Esophagus (tissue), 2 donors: Measurements from ENCODE around the gene C12orf76. TPM values are rescaled to one million over a fixed set of nuclear protein-coding genes. Genes with fewer than 3 reads are reported as not detected.
A peak's percentile ranks its signal among the peaks of the same experiment; 100 is the strongest.
"Not testable (repeated sequence)": the region's sequence is repeated elsewhere in the genome, so short reads cannot be mapped to it uniquely, and the experiment has no call there.

Source experiments
- H3K27ac ChIP-seq, 2 donors: one replicate each; pipeline ENCODE4 v1.5.1; 2013; ENCODE audit warnings: low read depth in 2 of 2, mild to moderate bottlenecking in 2 of 2, inconsistent platforms in 1 of 2, low read length in 1 of 2, moderate library complexity in 1 of 2
- H3K27me3 ChIP-seq, 2 donors: one replicate each; pipeline ENCODE4 v1.6.1; 2013; ENCODE audit warnings: low read length in 2 of 2, control low read depth in 1 of 2, mild to moderate bottlenecking in 1 of 2; ENCODE audit not compliant: insufficient read depth in 2 of 2, control insufficient read depth in 1 of 2
- H3K36me3 ChIP-seq, 2 donors: one replicate each; pipeline ENCODE4 v1.6.1; 2013; ENCODE audit warnings: low read length in 1 of 2; ENCODE audit not compliant: control insufficient read depth in 2 of 2, insufficient read depth in 2 of 2
- H3K4me1 ChIP-seq, 2 donors: one replicate each; pipeline ENCODE4 v1.6.1; 2013; ENCODE audit warnings: low read length in 1 of 2; ENCODE audit not compliant: control insufficient read depth in 2 of 2, insufficient read depth in 2 of 2
- H3K4me3 ChIP-seq, 2 donors: one replicate each; pipeline ENCODE4 v1.5.1; 2013; ENCODE audit warnings: low read length in 2 of 2, mild to moderate bottlenecking in 2 of 2, low read depth in 1 of 2, moderate library complexity in 1 of 2
- H3K9me3 ChIP-seq, 2 donors: one replicate each; pipeline ENCODE4 v1.6.1; 2013; ENCODE audit warnings: mild to moderate bottlenecking in 2 of 2, low read depth in 1 of 2, low read length in 1 of 2, moderate library complexity in 1 of 2; ENCODE audit not compliant: control insufficient read depth in 2 of 2, insufficient read depth in 1 of 2
- WGBS, 2 donors: extraction: QIAGEN DNeasy Blood & Tissue Kit; methylation state at CpG; one replicate each; pipeline ENCODE4 v1.1.7; 2013; 5-methylcytosine and 5-hydroxymethylcytosine counted together
- polyA plus RNA-seq, 2 donors: library from polyadenylated mRNA; stranded (reverse); fragments of 200-250 nt; gene quantifications; one replicate each; pipeline ENCODE4 v1.2.3, GENCODE V29; 2013
- donor health status: healthy with polysubstance abuse.
- donor health status: Bipolar disorder and iron deficiency.

The C12orf76 gene, protein sequence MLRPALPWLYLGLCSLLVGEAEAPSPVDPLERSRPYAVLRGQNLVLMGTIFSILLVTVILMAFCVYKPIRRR
- polyA plus RNA-seq, result 1 to 10 TPM; 4.1 to 4.9 TPM

DNA sequence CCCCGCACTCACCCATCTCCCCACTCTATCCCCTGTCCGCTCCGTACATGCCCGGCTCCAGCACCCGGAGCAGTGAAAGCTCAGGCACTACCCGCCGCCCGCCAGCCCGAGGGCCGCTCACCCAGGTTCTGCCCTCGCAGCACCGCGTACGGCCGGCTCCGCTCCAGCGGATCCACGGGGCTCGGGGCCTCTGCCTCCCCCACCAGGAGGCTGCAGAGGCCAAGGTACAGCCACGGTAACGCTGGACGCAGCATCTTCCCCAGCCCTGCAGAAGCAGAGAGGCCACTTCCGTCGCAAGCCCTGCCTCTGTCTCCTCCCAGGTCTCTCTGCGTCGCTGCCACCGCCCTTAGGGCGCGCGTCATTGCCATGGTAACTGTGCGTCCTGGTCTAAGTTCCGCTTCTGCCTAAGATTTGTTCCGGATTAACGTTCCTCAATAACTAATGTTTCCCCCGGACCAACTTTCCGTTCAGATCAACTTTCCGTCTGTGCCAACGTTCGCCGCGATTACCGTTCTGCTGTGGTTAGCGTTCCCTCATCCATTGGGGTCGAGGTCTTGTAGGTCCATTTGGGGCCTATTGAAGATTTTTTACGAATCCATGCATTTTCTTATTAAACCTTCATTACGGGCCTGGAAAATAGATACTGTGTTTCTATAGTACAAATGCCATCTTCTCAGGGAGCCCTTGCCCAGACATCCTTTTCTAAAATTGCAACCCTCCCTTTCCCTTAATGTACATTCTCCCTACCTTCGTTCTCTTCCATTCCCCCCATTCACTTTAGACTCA is at the start of gene C12orf76:
C12orf76 (minus strand) TSS at position 281 of the 786 bp plus-strand sequence; CDS start at position 254, 27 bp downstream.
- Histone ChIP-seq H3K36me3 (no peaks in the 10 kb centered on the region), H3K27me3 (no peaks in the 10 kb centered on the region), H3K27ac (peak within 1 kb of the TSS; percentile 64 to 88), H3K9me3 (no peaks in the 10 kb centered on the region), H3K4me1 (peaks cover 2 to 3% of the 10 kb centered on the region in 2 donors), H3K4me3 (peak within 1 kb of the TSS; percentile 80 to 81)
- 2% methylated on average over 38 to 47 of the region's 47 CpGs for WGBS, 2 donors

DNA sequence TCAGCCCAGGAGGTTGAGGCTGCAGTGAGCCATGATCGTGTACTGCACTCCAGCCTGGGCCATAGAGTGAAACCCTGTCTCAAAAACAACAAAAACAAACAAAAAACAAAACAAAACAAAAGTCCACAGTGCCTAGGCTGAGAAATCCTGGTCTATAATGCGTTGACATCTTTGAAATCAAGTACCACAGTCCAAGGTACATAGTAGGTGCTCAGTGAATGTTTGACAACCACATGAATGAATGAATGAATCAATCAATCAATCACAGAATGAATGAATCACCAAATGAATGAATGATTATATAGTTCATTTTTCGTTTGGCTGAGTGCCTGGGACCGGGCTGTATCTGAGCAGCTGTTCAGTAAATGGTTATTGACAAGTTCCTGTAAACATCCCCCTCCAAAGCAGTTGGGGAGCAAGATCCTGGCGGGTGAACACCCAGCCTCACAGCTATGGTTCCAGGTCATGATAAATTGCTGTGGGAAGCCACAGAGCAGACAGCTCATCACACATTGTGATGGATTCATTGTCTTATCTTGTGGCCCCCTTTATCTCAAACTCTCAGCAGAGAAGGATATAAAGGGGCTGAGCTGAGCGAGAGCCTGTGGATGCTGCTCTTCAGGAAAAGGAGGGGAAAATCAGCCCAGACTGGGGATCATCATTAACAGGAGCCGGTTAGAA is 45.4 kb upstream of the C12orf76 start:
- Histone ChIP-seq H3K27me3 (no peaks in the 10 kb centered on the region), H3K36me3 (no peaks in the 10 kb centered on the region), H3K27ac (no peak overlapping the region), H3K4me3 (no peak overlapping the region), H3K9me3 (no peaks in the 10 kb centered on the region), H3K4me1 (no peaks in the 10 kb centered on the region)
- 52% methylated on average over 7 of the region's 7 CpGs for WGBS, 2 donors

- Histone ChIP-seq H3K4me1 (no peaks in the 10 kb centered on the region), H3K27me3 (no peaks in the 10 kb centered on the region), H3K27ac (no peak overlapping the region), H3K9me3 (no peaks in the 10 kb centered on the region), H3K4me3 (no peak overlapping the region), H3K36me3 (no peaks in the 10 kb centered on the region)
- 77 to 80% methylated on average over 3 of the region's 3 CpGs for WGBS, 2 donors
Observed at GRCh38 chr12:110091136-110091711, 42.9 kb upstream of the C12orf76 start.

DNA sequence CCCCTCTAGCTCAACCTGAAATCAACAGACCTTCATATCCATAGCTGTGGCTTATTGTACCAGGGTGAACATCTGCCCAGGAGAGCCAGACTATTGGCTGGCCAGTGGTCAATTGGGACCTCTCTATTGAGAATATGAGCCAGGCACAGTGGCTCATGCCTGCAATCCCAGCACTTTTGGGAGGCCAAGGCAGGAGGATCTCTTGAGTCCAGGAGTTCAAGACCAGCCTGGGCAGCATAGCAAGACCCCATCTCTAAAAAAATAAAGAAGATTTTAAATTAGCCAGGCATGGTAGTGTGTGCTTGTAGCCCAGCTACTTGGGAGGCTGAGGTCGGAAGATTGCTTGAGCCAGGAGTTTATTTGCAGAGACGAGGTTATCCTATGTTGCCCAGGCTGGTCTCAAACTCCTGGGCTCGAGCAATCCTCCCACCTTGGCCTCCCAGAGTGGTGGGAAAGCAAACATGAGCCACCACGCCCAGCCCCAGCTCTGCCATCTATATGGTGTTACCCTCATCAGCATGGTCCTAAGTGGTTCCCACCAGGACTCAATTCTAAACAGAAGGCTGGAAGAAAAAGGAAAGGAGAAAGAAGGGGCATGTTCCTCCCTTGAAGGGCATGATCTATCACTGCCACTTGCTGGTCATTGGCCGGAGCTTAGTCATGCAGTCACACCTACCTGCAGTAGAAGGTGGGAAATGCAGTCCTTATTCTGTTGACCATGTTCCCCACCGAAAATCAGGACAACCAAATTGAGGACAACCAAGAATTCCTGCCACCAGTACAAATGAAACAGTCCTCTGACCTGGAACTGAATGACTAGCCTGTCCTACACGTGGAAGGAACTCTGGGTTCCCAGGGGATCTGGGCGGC is 42.2 kb upstream of the C12orf76 start:
- Histone ChIP-seq H3K27ac (no peak overlapping the region), H3K4me1 (no peaks in the 10 kb centered on the region), H3K27me3 (no peaks in the 10 kb centered on the region), H3K9me3 (no peaks in the 10 kb centered on the region), H3K36me3 (no peaks in the 10 kb centered on the region), H3K4me3 (no peak overlapping the region)
- WGBS, 2 donors, result 74 to 79% methylated on average over 8 of the region's 8 CpGs

DNA sequence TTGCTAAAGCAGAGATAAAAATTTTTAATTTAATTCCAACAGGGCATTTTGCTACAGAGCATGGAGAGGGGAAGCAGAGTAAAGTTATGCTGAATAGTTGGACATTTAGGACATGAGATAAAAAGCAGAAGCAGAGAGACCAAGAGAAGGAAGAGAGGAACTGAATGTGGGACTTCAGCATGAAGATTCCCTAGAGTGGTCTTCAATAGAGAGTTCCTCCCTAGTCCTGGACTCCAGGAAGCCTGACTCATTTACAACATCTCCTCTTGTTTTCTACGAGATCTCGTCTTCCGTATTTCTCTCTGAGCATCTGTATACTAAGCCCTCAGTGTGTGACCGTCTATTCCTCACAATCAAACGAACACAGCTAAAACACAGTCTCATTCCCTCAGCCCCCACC is 40.6 kb upstream of the C12orf76 start:
- Histone ChIP-seq H3K4me1 (no peaks in the 10 kb centered on the region), H3K27me3 (no peaks in the 10 kb centered on the region), H3K9me3 (no peaks in the 10 kb centered on the region), H3K36me3 (no peaks in the 10 kb centered on the region), H3K4me3 (no peak overlapping the region), H3K27ac (no peak overlapping the region)
- WGBS, 2 donors, result 83 to 84% methylated on average over 5 of the region's 5 CpGs

DNA sequence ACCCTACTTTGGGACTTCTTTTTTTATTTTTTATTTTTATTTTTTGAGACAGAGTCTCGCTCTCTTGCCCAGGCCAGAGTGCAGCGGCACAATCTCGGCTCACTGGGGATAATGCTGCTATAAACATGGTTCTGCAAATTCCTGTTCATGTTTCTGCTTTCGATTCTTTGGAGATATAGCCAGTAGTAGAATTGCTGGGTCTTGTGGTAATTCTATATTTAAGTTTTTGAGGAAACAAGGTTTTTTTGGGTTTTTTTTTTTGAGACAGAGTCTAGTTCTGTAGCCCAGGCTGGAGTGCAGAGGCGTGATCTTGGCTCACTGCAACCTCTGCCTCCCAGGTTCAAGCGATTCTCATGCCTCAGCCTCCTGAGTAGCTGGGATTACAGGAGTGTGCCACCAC is 39.9 kb upstream of the C12orf76 start:
- not testable (repeated sequence) for H3K4me1 ChIP-seq, H3K4me3 ChIP-seq
- WGBS, 2 donors, result 83 to 84% methylated on average over 6 of the region's 6 CpGs

GRCh38 chr12:110084314-110085015 is 36.1 kb upstream of the C12orf76 start:
- H3K27ac ChIP-seq, result no peak overlapping the region
- no peaks in the 10 kb centered on the region for H3K36me3 ChIP-seq
- H3K4me3 ChIP-seq, result no peak overlapping the region
- no peaks in the 10 kb centered on the region for H3K27me3 ChIP-seq
- no peaks in the 10 kb centered on the region for H3K9me3 ChIP-seq
- H3K4me1 ChIP-seq, result no peaks in the 10 kb centered on the region
- 43 to 59% methylated on average over 4 of the region's 4 CpGs for WGBS, 2 donors

More for the DNA sequence above, 39.9 kb upstream of the C12orf76 start:
- H3K27ac ChIP-seq, H3K9me3 ChIP-seq, H3K36me3 ChIP-seq, H3K27me3 ChIP-seq: not testable (repeated sequence)

GRCh38 chr12:110080410-110080809 is 32.1 kb upstream of the C12orf76 start:
- no peaks in the 10 kb centered on the region for H3K9me3 ChIP-seq
- no peak overlapping the region for H3K4me3 ChIP-seq
- H3K4me1 ChIP-seq, result no peaks in the 10 kb centered on the region
- 80 to 87% methylated on average over 7 of the region's 7 CpGs for WGBS, 2 donors
- no peaks in the 10 kb centered on the region for H3K36me3 ChIP-seq
- no peaks in the 10 kb centered on the region for H3K27me3 ChIP-seq
- H3K27ac ChIP-seq, result no peak overlapping the region
